Astrocyte (in vitro differentiated cells and primary cell): ENCODE results near the gene CDH10. TPM values are rescaled to one million over a fixed set of nuclear protein-coding genes. Genes with fewer than 3 reads are reported as not detected.
A peak's percentile ranks its signal among the peaks of the same experiment; 100 is the strongest.

Experiments
- DNase-seq: peaks from one replicate; pipeline ENCODE4 v3.0.0-alpha.2; 2010; ENCODE audit warnings: low read depth
- FAIRE-seq: peaks from 2 replicates; lab custom pipeline; 2011; peaks lifted over from hg19 to GRCh38; lab: Jason Lieb, UNC
- H2AFZ ChIP-seq: 2 replicates; pipeline ENCODE4 v1.6.0; 2012; ENCODE audit warnings: low read depth, low read length, inconsistent platforms
- H3K27ac ChIP-seq: 2 replicates; pipeline ENCODE4 v1.5.1; 2011; ENCODE audit warnings: low read depth, low read length, inconsistent platforms
- H3K27me3 ChIP-seq: 2 replicates; pipeline ENCODE4 v1.6.0; 2011; ENCODE audit warnings: low read length, inconsistent platforms; ENCODE audit not compliant: insufficient read depth
- H3K36me3 ChIP-seq: 2 replicates; pipeline ENCODE4 v1.5.1; 2011; ENCODE audit warnings: low read length, inconsistent platforms; ENCODE audit not compliant: insufficient read depth
- H3K4me1 ChIP-seq: 2 replicates; pipeline ENCODE4 v1.5.1; 2011; ENCODE audit warnings: low read length, inconsistent platforms; ENCODE audit not compliant: insufficient read depth
- H3K4me2 ChIP-seq: 2 replicates; pipeline ENCODE4 v1.6.0; 2012; ENCODE audit warnings: low read length, inconsistent platforms
- H3K4me3 ChIP-seq: 2 replicates; pipeline ENCODE4 v1.5.1; 2011; ENCODE audit warnings: low read depth, mild to moderate bottlenecking, low read length, inconsistent platforms; ENCODE audit not compliant: insufficient read depth
- H3K79me2 ChIP-seq: 2 replicates; pipeline ENCODE4 v1.6.0; 2012; ENCODE audit warnings: mild to moderate bottlenecking, low read length, inconsistent platforms; ENCODE audit not compliant: insufficient read depth
- H3K9ac ChIP-seq: 2 replicates; pipeline ENCODE4 v1.6.0; 2012; ENCODE audit warnings: mild to moderate bottlenecking, low read length, inconsistent platforms
- H3K9me3 ChIP-seq: 2 replicates; pipeline ENCODE4 v1.5.1; 2012; ENCODE audit warnings: low read depth, mild to moderate bottlenecking, low read length, inconsistent platforms; ENCODE audit not compliant: insufficient read depth
- H4K20me1 ChIP-seq: 2 replicates; pipeline ENCODE4 v1.6.0; 2012; ENCODE audit warnings: low read length, inconsistent platforms; ENCODE audit not compliant: insufficient read depth
- H3K27ac Mint-ChIP-seq: one replicate; pipeline ENCODE4 v1.8.0; 2021; ENCODE audit warnings: mild to moderate bottlenecking, mixed read lengths; ENCODE audit not compliant: unreplicated experiment
- H3K27me3 Mint-ChIP-seq: one replicate; pipeline ENCODE4 v1.8.0; 2021; ENCODE audit warnings: low read depth, mixed read lengths; ENCODE audit not compliant: unreplicated experiment
- H3K36me3 Mint-ChIP-seq: one replicate; pipeline ENCODE4 v1.8.0; 2021; ENCODE audit warnings: low read depth, mixed read lengths; ENCODE audit not compliant: unreplicated experiment
- H3K4me1 Mint-ChIP-seq: one replicate; pipeline ENCODE4 v1.8.0; 2021; ENCODE audit warnings: low read depth, mixed read lengths; ENCODE audit not compliant: unreplicated experiment
- H3K4me3 Mint-ChIP-seq: one replicate; pipeline ENCODE4 v1.8.0; 2021; ENCODE audit warnings: mild to moderate bottlenecking, moderate library complexity, mixed read lengths; ENCODE audit not compliant: unreplicated experiment
- H3K9me3 Mint-ChIP-seq: one replicate; pipeline ENCODE4 v1.8.0; 2021; ENCODE audit warnings: mild to moderate bottlenecking, mixed read lengths; ENCODE audit not compliant: unreplicated experiment
- EZH2 ChIP-seq: IDR thresholded peaks from 2 replicates; pipeline ENCODE4 v1.6.1; 2012; ENCODE audit warnings: mild to moderate bottlenecking, low read length, inconsistent platforms; ENCODE audit not compliant: insufficient read depth
- total RNA-seq: library from RNA; stranded (reverse); gene quantifications from 2 replicates; pipeline ENCODE4 v1.2.1, GENCODE V29; 2021
- TF ChIP-seq, protein P1 (sequence below): IDR thresholded peaks from 2 replicates; pipeline ENCODE4 v1.5.1; 2011; ENCODE audit warnings: low read depth, mild to moderate bottlenecking, inconsistent platforms, low read length, moderate library complexity; ENCODE audit not compliant: insufficient read depth

Gene CDH10
- total RNA-seq, 1 donor from 2014 or later: 6.9 TPM

DNA sequence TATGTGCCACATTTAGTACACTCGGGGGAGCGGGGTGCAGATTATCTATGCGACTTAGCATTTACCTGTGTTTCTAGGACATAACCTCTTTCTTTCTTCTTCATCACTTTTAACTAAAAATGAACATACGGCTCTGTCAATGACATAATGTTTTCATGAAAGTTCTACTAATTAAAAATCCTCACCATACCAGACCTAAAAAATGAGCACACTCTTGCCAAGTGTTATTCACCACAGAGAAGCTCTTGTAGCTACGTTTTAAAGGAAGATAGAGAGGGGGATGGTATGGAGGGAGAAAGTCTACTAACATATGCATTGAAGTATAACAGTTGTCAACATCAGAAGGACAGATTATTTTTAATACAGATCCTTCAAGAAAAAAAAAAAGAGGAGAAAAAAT, 1.6 kb downstream of the CDH10 start:
- peak overlapping the region; percentile 95 for H3K4me2 ChIP-seq
- peak overlapping the region; percentile 71 for H3K4me3 ChIP-seq
- no peaks in the 10 kb centered on the region for H4K20me1 ChIP-seq
- no peaks in the 10 kb centered on the region for H3K79me2 ChIP-seq
- FAIRE-seq: no peak
- Mint-ChIP-seq H3K27ac (no peak overlapping the region), H3K9me3 (no peaks in the 10 kb centered on the region), H3K4me3 (peak overlapping the region; percentile 93), H3K27me3 (no peaks in the 10 kb centered on the region), H3K4me1 (peaks cover 10% of the 10 kb centered on the region), H3K36me3 (no peaks in the 10 kb centered on the region)
- no peak for DNase-seq
- H3K27me3 ChIP-seq: no peaks in the 10 kb centered on the region
- H3K27ac ChIP-seq: no peak overlapping the region
- H3K36me3 ChIP-seq: no peaks in the 10 kb centered on the region
- no peak overlapping the region for H3K9ac ChIP-seq
- H3K4me1 ChIP-seq: peaks cover 3% of the 10 kb centered on the region
- TF ChIP-seq, protein P1, sequence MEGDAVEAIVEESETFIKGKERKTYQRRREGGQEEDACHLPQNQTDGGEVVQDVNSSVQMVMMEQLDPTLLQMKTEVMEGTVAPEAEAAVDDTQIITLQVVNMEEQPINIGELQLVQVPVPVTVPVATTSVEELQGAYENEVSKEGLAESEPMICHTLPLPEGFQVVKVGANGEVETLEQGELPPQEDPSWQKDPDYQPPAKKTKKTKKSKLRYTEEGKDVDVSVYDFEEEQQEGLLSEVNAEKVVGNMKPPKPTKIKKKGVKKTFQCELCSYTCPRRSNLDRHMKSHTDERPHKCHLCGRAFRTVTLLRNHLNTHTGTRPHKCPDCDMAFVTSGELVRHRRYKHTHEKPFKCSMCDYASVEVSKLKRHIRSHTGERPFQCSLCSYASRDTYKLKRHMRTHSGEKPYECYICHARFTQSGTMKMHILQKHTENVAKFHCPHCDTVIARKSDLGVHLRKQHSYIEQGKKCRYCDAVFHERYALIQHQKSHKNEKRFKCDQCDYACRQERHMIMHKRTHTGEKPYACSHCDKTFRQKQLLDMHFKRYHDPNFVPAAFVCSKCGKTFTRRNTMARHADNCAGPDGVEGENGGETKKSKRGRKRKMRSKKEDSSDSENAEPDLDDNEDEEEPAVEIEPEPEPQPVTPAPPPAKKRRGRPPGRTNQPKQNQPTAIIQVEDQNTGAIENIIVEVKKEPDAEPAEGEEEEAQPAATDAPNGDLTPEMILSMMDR: no peak
- no peak for TF ChIP-seq EZH2
- H3K9me3 ChIP-seq: no peaks in the 10 kb centered on the region
- H2AFZ ChIP-seq: no peak overlapping the region

DNA sequence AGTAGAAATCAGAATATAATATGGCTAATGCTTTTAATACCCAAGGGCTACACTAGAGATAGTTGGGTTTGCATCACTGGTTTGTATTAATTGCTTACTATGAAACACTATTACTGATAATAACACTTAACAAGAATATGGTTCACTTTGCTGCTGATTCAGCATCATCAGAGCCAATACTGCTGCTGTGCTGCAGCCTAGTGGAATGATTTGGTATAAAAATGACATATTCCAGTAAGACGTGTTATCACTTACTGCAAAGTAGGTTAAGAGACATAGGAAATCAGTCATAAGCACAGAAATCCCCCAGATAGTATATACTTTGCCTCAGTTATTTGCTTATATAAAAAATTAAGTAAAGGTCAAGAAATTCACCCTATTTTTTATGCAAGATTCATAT, 2.8 kb downstream of the CDH10 start:
- Mint-ChIP-seq H3K36me3 (no peaks in the 10 kb centered on the region), H3K27ac (no peak overlapping the region), H3K4me1 (peaks cover 10% of the 10 kb centered on the region), H3K27me3 (no peaks in the 10 kb centered on the region), H3K9me3 (no peaks in the 10 kb centered on the region), H3K4me3 (no peak overlapping the region)
- no peak overlapping the region for H2AFZ ChIP-seq
- H3K9me3 ChIP-seq: no peaks in the 10 kb centered on the region
- no peak overlapping the region for H3K4me2 ChIP-seq
- H3K27me3 ChIP-seq: no peaks in the 10 kb centered on the region
- no peaks in the 10 kb centered on the region for H3K36me3 ChIP-seq
- TF ChIP-seq, protein P1: peak; percentile 60
- TF ChIP-seq EZH2: no peak
- FAIRE-seq (no peak), DNase-seq (peak; percentile 30)
- H4K20me1 ChIP-seq: no peaks in the 10 kb centered on the region
- no peak overlapping the region for H3K27ac ChIP-seq
- peaks cover 3% of the 10 kb centered on the region for H3K4me1 ChIP-seq
- H3K4me3 ChIP-seq: no peak overlapping the region
- H3K79me2 ChIP-seq: no peaks in the 10 kb centered on the region
- no peak overlapping the region for H3K9ac ChIP-seq

DNA sequence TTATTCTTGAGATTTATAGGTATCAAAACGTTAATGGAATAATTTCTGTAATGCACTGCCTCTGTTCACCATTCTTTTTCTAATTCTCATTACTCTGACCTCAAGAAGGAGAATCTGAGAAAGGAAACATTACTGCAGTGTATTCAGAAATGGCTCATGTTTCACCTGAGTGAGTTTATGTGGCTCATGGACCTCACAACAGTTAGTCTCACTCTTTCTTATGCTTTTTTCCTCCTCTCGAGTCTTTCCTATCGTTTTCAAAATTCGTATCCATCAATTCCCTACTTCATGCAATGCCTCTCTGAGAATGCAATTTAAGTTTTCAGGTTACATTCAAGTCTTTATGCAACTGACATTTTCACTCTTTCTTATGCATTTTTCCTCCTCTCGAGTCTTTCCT, 9.6 kb downstream of the CDH10 start:
- no peak overlapping the region for H3K27ac ChIP-seq
- no peaks in the 10 kb centered on the region for H4K20me1 ChIP-seq
- Mint-ChIP-seq H3K4me3 (no peak overlapping the region), H3K9me3 (no peaks in the 10 kb centered on the region), H3K4me1 (no peaks in the 10 kb centered on the region), H3K27ac (no peak overlapping the region), H3K27me3 (no peaks in the 10 kb centered on the region), H3K36me3 (no peaks in the 10 kb centered on the region)
- H3K36me3 ChIP-seq: no peaks in the 10 kb centered on the region
- TF ChIP-seq EZH2: no peak
- no peak overlapping the region for H3K9ac ChIP-seq
- H2AFZ ChIP-seq: no peak overlapping the region
- no peak overlapping the region for H3K4me3 ChIP-seq
- H3K4me1 ChIP-seq: no peaks in the 10 kb centered on the region
- H3K4me2 ChIP-seq: no peak overlapping the region
- FAIRE-seq: no peak
- H3K79me2 ChIP-seq: no peaks in the 10 kb centered on the region
- H3K9me3 ChIP-seq: no peaks in the 10 kb centered on the region
- DNase-seq: no peak
- no peaks in the 10 kb centered on the region for H3K27me3 ChIP-seq
